Activated CD4-positive, alpha-beta T cell treated with anti-CD3 and anti-CD28 coated beads for 36 hours (primary cell): ENCODE data around the gene B4GALNT2. TPM values are rescaled to one million over a fixed set of nuclear protein-coding genes. Genes with fewer than 3 reads are reported as not detected.

ENCODE experiments used
- ATAC-seq: fragments of 200-7000 bp; cut with Tn5 transposase; one replicate; pipeline ENCODE4 v1.10.0; 2021; ENCODE audit warnings: mild to moderate bottlenecking, moderate library complexity
- CTCF ChIA-PET: fragments of 350-600 bp; sonication (Branson Sonifier 250); formaldehyde crosslinking; loops from one replicate; lab custom pipeline; 2021; ENCODE audit warnings: antibody characterized with exemption; lab: Charles Lee
- POLR2A ChIA-PET: fragments of 350-600 bp; sonication (Branson Sonifier 250); formaldehyde crosslinking; loops from one replicate; lab custom pipeline; 2021; ENCODE audit warnings: antibody characterized with exemption, inconsistent platforms; lab: Charles Lee
- DNase-seq: peaks from one replicate; pipeline ENCODE4 v3.0.0-alpha.2; 2020
- H3K27ac Mint-ChIP-seq: one replicate; pipeline ENCODE4 v1.8.0; 2021; ENCODE audit warnings: mixed read lengths
- H3K27me3 Mint-ChIP-seq: one replicate; pipeline ENCODE4 v1.8.0; 2021; ENCODE audit warnings: mixed read lengths
- H3K36me3 Mint-ChIP-seq: one replicate; pipeline ENCODE4 v1.8.0; 2021; ENCODE audit warnings: low read depth, mixed read lengths
- H3K4me1 Mint-ChIP-seq: one replicate; pipeline ENCODE4 v1.8.0; 2021; ENCODE audit warnings: mixed read lengths
- H3K4me3 Mint-ChIP-seq: one replicate; pipeline ENCODE4 v1.8.0; 2021; ENCODE audit warnings: mild to moderate bottlenecking, moderate library complexity, mixed read lengths
- H3K9me3 Mint-ChIP-seq: one replicate; pipeline ENCODE4 v1.8.0; 2021; ENCODE audit warnings: low read depth, mixed read lengths
- intact Hi-C, 2 experiments: fragments of 100-400 bp; cut with DNase I in 1 of 2; cut with micrococcal nuclease in 1 of 2; formaldehyde crosslinking; loops; one replicate each; pipeline versions ENCODE4 v1.14.2 to v1.15.1; 2022 to 2024; cut with DNase I, micrococcal nuclease
- total RNA-seq, 2 experiments: library from RNA; stranded (reverse); gene quantifications; one replicate each; pipeline ENCODE4 v1.2.3, GENCODE V29; 2021

Gene B4GALNT2
- total RNA-seq, 2 experiments from 2014 or later, result 0.02 TPM; not detected in 1

DNA sequence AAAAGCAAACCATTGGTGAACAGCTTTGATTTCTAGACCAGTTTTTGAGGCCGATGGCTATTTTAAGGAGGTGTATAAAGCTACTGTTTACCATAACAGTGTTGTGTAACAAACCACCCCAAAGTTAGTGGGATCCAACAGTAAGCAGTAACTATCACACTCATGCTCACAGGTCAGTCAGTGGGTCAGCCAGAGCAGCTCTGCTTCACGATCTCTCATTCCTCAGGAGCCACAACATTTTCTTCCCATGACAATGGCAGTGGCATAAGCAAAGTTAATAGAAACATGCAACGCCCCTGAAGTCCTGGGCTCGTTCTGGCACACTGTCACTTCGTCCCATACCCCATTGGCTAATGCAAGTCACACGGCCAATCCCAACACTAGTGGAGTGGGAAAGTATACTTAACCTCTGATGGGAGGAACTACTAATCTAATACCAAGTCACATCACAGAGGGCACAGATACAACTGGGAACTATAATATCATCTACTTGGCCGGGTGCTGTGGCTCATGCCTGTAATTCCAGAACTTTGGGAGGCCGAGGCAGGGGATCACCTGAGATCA, 28.0 kb upstream of the B4GALNT2 start:
- no peak for ATAC-seq
- Mint-ChIP-seq H3K36me3 (no peaks in the 10 kb centered on the region), H3K27me3 (peaks cover 4% of the 10 kb centered on the region), H3K27ac (no peak overlapping the region), H3K4me1 (no peaks in the 10 kb centered on the region), H3K9me3 (no peaks in the 10 kb centered on the region), H3K4me3 (no peak overlapping the region)
- ChIA-PET CTCF (interaction anchor here (0.6 to 1.7 kb wide), 3 partner anchors 72 to 221 kb away, joined by 3 to 6 read pairs (median 3); no protein-coding TSS in a partner anchor), POLR2A (no interaction called here)
- intact Hi-C loops, result no loop called here
- no peak for DNase-seq

DNA sequence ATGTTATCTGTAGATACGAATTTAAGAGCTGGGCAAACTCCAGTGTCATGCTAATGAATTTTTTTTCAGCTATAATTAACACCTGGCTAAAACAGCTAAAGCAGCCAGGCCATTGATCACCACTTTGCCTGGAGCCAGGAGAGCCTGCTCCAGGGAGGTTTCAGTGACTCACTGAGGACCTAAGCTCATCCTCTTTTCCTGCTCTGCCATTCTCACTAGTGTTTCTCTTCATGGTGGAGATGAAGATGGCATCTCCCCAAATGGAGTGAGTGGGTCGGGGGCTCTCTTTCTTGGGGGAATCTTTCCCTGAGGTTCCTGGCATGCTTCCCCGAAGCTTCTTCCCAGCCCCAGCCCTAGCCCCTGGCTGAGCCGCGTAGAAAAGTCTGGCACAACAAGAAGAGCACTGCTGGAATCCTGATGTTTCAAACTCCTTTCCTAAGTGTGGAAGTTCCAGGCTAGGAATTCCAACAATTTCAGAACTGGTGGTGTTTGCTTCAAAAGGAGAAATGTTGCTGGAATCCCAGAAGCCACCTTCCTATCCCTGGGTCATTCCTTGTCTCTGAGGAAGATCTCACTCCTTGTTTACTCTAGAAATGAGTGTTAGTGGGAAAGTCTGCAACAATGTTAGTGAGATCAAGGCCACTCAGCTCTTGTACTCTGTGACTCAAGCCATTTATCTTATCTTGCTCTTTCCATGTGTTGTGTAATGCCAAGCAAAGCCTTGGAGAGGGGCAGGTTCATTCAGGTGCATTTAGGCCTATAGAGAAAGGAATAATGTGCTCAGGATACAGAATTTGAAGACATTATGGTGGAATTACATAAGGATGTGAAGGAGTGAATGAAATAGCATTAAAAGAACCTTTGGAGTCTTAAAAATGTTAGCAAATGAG, 26.0 kb upstream of the B4GALNT2 start:
- ChIA-PET CTCF (no interaction called here), POLR2A (no interaction called here)
- no peak overlapping the region for H3K27ac Mint-ChIP-seq
- no peaks in the 10 kb centered on the region for H3K4me1 Mint-ChIP-seq
- H3K27me3 Mint-ChIP-seq, result peaks cover 4% of the 10 kb centered on the region
- no peak for DNase-seq
- ATAC-seq, result no peak
- H3K9me3 Mint-ChIP-seq, result no peaks in the 10 kb centered on the region
- intact Hi-C loops, result no loop called here
- H3K4me3 Mint-ChIP-seq, result no peak overlapping the region
- no peaks in the 10 kb centered on the region for H3K36me3 Mint-ChIP-seq

GRCh38 chr17:49107211-49107557, 25.4 kb upstream of the B4GALNT2 start:
- POLR2A ChIA-PET, result no interaction called here
- DNase-seq, result no peak
- no peak for ATAC-seq
- Mint-ChIP-seq H3K4me3 (no peak overlapping the region), H3K36me3 (no peaks in the 10 kb centered on the region), H3K9me3 (no peaks in the 10 kb centered on the region), H3K27ac (no peak overlapping the region), H3K4me1 (no peaks in the 10 kb centered on the region), H3K27me3 (peaks cover 6% of the 10 kb centered on the region)
- intact Hi-C loops, result no loop called here
- CTCF ChIA-PET, result interaction anchor here (1.5 kb wide), 1 partner anchor 24 kb away, joined by 3 read pairs; no protein-coding TSS in a partner anchor

- Mint-ChIP-seq H3K36me3 (no peaks in the 10 kb centered on the region), H3K4me1 (no peaks in the 10 kb centered on the region), H3K27ac (no peak overlapping the region), H3K9me3 (no peaks in the 10 kb centered on the region), H3K4me3 (no peak overlapping the region), H3K27me3 (peaks cover 9% of the 10 kb centered on the region)
- CTCF ChIA-PET, result interaction anchor here (1.5 kb wide), 1 partner anchor 23 kb away, joined by 3 read pairs; no protein-coding TSS in a partner anchor
- intact Hi-C loops, result no loop called here
- DNase-seq, result no peak
- POLR2A ChIA-PET, result no interaction called here
- no peak for ATAC-seq
These were observed 24.3 kb upstream of the B4GALNT2 start for GRCh38 chr17:49108318-49108717.

DNA sequence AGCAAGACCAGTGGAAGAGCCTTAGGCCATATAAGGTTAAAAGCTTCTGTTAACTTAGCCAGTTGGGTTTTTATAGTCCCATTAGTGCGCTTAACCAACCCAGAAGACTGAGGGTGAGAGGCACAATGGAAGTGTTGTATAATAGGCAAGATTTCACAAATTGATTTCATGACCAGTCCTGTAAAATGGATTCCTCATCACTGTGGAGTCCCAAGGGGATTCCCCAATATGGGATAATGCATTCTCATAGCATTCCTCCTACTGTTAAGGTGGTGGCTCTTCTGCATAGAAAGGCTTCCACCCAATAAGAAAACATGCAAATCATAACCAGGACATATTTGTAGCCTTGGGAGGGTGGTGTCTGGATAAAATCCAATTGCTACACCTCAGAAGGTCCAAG, 22.1 kb upstream of the B4GALNT2 start:
- intact Hi-C loops, result no loop called here
- ATAC-seq (no peak), DNase-seq (no peak)
- no peak overlapping the region for H3K4me3 Mint-ChIP-seq
- no peaks in the 10 kb centered on the region for H3K36me3 Mint-ChIP-seq
- peaks cover 13% of the 10 kb centered on the region for H3K27me3 Mint-ChIP-seq
- CTCF ChIA-PET, result no interaction called here
- H3K27ac Mint-ChIP-seq, result no peak overlapping the region
- H3K9me3 Mint-ChIP-seq, result no peaks in the 10 kb centered on the region
- POLR2A ChIA-PET, result no interaction called here
- no peaks in the 10 kb centered on the region for H3K4me1 Mint-ChIP-seq

GRCh38 chr17:49111934-49112333, 20.6 kb upstream of the B4GALNT2 start:
- DNase-seq (no peak), ATAC-seq (no peak)
- Mint-ChIP-seq H3K27me3 (peaks cover 16% of the 10 kb centered on the region), H3K27ac (no peak overlapping the region), H3K4me1 (no peaks in the 10 kb centered on the region), H3K4me3 (no peak overlapping the region), H3K9me3 (no peaks in the 10 kb centered on the region), H3K36me3 (no peaks in the 10 kb centered on the region)
- POLR2A ChIA-PET, result no interaction called here
- intact Hi-C loops, result no loop called here
- CTCF ChIA-PET, result interaction anchor here (0.5 to 1.2 kb wide), 2 partner anchors 76 to 740 kb away, joined by 3 to 4 read pairs; no protein-coding TSS in a partner anchor

DNA sequence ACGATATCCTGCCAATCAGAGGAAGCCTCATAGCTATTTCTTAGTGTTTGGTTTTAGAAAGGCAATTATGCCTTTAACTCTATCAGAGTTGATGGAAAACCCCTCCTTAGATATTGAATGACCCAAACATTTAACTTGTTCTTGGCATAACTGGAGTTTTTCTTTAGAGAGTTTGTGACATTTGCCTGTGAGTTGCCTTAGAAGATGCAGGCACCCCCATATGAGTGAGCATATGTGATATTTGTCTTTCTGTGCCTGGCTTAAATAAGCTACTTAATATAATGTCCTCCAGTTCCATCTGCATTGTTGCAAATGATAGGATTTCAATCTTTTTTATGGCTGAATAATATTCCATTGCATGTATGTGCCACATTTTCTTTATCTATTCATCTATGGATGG, 19.6 kb upstream of the B4GALNT2 start:
- peaks cover 19% of the 10 kb centered on the region for H3K27me3 Mint-ChIP-seq
- no peak for DNase-seq
- ChIA-PET CTCF (interaction anchor here (0.6 to 1.2 kb wide), 3 partner anchors 26 to 77 kb away, joined by 3 to 4 read pairs (median 4); no protein-coding TSS in a partner anchor), POLR2A (no interaction called here)
- H3K27ac Mint-ChIP-seq, result no peak overlapping the region
- no peaks in the 10 kb centered on the region for H3K9me3 Mint-ChIP-seq
- H3K4me3 Mint-ChIP-seq, result no peak overlapping the region
- intact Hi-C loops, result no loop called here
- ATAC-seq, result no peak
- no peaks in the 10 kb centered on the region for H3K36me3 Mint-ChIP-seq
- no peaks in the 10 kb centered on the region for H3K4me1 Mint-ChIP-seq

GRCh38 chr17:49114703-49115102, 17.9 kb upstream of the B4GALNT2 start:
- H3K27ac Mint-ChIP-seq, result no peak overlapping the region
- intact Hi-C loops, result no loop called here
- no peaks in the 10 kb centered on the region for H3K4me1 Mint-ChIP-seq
- no peak for ATAC-seq
- peaks cover 23% of the 10 kb centered on the region for H3K27me3 Mint-ChIP-seq
- ChIA-PET CTCF (interaction anchor here (0.7 kb wide), 1 partner anchor 66 kb away, joined by 3 read pairs; no protein-coding TSS in a partner anchor), POLR2A (no interaction called here)
- no peak overlapping the region for H3K4me3 Mint-ChIP-seq
- H3K9me3 Mint-ChIP-seq, result no peaks in the 10 kb centered on the region
- H3K36me3 Mint-ChIP-seq, result no peaks in the 10 kb centered on the region
- no peak for DNase-seq

DNA sequence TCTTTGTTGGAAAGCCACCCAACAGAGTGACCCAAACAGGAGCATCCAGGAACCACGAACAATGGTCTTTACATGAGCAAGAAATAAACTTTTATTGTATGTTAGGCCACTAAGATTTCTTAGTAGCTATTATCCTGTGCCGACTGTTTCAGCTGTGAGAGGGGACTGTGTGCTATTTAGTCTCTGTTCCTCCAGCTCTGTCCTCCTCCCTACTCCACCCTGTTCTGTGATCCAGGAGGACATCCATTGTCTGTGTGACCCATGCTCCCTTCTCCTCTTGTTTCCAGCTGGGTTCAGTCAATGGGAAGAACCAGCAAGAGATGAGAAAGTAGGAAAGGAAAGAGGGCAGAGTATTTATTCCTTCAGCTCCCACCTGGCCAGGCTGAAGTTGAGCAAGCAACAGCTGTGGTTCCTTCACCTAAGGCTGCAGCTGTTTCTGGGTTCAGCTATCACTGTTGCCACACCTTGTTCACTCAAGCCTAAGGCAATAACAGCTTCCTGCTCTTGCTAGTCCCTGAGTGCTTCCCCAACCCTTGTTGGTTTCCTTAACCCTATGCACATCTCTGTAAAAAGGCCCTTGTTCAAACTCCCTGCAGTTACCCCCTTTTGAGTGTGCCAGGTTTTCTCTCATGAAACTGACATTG, 14.9 kb upstream of the B4GALNT2 start:
- Mint-ChIP-seq H3K36me3 (no peaks in the 10 kb centered on the region), H3K27ac (no peak overlapping the region), H3K9me3 (no peaks in the 10 kb centered on the region), H3K4me3 (no peak overlapping the region), H3K27me3 (peaks cover 32% of the 10 kb centered on the region), H3K4me1 (no peaks in the 10 kb centered on the region)
- CTCF ChIA-PET, result interaction anchor here (0.6 to 1.8 kb wide), 7 partner anchors 14 to 593 kb away, joined by 3 to 6 read pairs (median 3); no protein-coding TSS in a partner anchor
- intact Hi-C loops, result no loop called here
- DNase-seq (no peak), ATAC-seq (no peak)
- POLR2A ChIA-PET, result no interaction called here

- no peak overlapping the region for H3K4me3 Mint-ChIP-seq
- H3K9me3 Mint-ChIP-seq, result no peaks in the 10 kb centered on the region
- ChIA-PET POLR2A (no interaction called here), CTCF (no interaction called here)
- DNase-seq (no peak), ATAC-seq (no peak)
- H3K36me3 Mint-ChIP-seq, result no peaks in the 10 kb centered on the region
- intact Hi-C loops, result no loop called here
- peaks cover 23% of the 10 kb centered on the region for H3K27me3 Mint-ChIP-seq
- H3K27ac Mint-ChIP-seq, result no peak overlapping the region
- no peaks in the 10 kb centered on the region for H3K4me1 Mint-ChIP-seq
These were observed 12.4 kb upstream of the B4GALNT2 start for GRCh38 chr17:49120166-49120565.

DNA sequence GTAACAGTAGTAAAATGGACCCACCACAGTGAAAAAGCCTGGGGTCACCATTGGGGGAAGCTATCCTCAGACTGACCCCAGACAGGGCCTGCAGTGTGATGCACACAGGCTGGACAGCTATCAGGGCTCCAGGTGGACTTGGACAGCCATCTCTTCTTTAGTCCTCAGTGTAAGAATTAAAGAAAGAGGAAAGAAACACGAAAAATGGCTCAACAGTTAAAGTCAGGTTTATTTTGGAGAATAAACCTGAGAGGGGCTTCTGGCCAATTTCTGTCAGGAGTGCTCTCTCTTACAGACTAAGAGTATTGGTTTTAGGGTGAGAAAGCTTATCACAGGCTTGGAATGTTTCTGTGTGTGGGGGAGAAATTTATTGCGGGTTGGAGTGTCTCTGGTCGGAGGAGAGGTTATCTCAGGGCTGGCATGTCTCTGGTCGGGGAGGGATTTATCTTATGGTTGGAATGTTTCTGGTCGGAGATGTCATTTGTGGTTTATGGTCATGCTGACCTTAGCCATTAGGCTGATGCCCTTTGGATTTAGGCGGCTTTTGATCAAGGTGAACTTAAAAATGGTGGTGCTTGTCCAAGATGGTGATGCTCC, 10.8 kb upstream of the B4GALNT2 start:
- Mint-ChIP-seq H3K4me3 (no peak overlapping the region), H3K36me3 (no peaks in the 10 kb centered on the region), H3K9me3 (no peaks in the 10 kb centered on the region), H3K27me3 (peaks cover 19% of the 10 kb centered on the region), H3K4me1 (no peaks in the 10 kb centered on the region), H3K27ac (no peak overlapping the region)
- DNase-seq (no peak), ATAC-seq (no peak)
- intact Hi-C loops, result no loop called here
- ChIA-PET CTCF (interaction anchor here (1.1 kb wide), 1 partner anchor 15 kb away, joined by 3 read pairs; no protein-coding TSS in a partner anchor), POLR2A (no interaction called here)
